HCT116 (cell line): ENCODE measurements around the gene FAM135A. TPM values are rescaled to one million over a fixed set of nuclear protein-coding genes. Genes with fewer than 3 reads are reported as not detected.
A peak's percentile ranks its signal among the peaks of the same experiment; 100 is the strongest.

ENCODE experiments used
- ATAC-seq: fragments of 200-7000 bp; cut with Tn5 transposase; 2 replicates; pipeline ENCODE4 v1.9.1; 2020; ENCODE audit warnings: mild to moderate bottlenecking, moderate library complexity
- BruUV-seq: library from RNA; stranded (reverse); fragments of 400-500 nt; replicated peaks from 2 replicates; lab custom pipeline; 2021; lab: Mats Ljungman, UMichigan
- CTCF ChIA-PET: fragments of 300-600 bp; sonication (Branson Sonifier 250); formaldehyde crosslinking; loops from one replicate; lab custom pipeline; 2021; ENCODE audit warnings: antibody characterized with exemption; lab: Charles Lee
- POLR2A ChIA-PET: fragments of 300-600, 350-600 bp; sonication (Branson Sonifier 250); formaldehyde crosslinking; loops from one replicate; lab custom pipeline; 2021; ENCODE audit warnings: antibody characterized with exemption; lab: Charles Lee
- RAD21 ChIA-PET, 2 experiments: fragments of 300-600 bp; sonication (Branson Sonifier 250); formaldehyde crosslinking; loops; one replicate each; lab custom pipeline; 2023; ENCODE audit warnings: low total read pairs in 2 of 2; ENCODE audit not compliant: uncharacterized antibody in 2 of 2, unreplicated experiment in 2 of 2, low non-redundant PET in 1 of 2; lab: Charles Lee
- DNase-seq: peaks from one replicate; pipeline ENCODE4 v3.0.0-alpha.2; 2010; ENCODE audit warnings: low read depth, low spot score
- H2AFZ ChIP-seq: fragments of 200-600 bp; shearing (Covaris generic), sonication (generic); 2 replicates; pipeline ENCODE4 v1.6.1; 2017; ENCODE audit warnings: low read depth, mixed run types, mixed read lengths, antibody characterized with exemption, low read length; ENCODE audit not compliant: poor library complexity, severe bottlenecking
- H3K27ac ChIP-seq: 2 replicates; pipeline ENCODE4 v1.5.1; 2012; ENCODE audit warnings: low read depth, low read length
- H3K27me3 ChIP-seq: fragments of 200-600 bp; sonication (generic); 2 replicates; pipeline ENCODE4 v1.6.1; 2016; ENCODE audit warnings: mixed run types, low read length, mixed read lengths; ENCODE audit not compliant: insufficient read depth
- H3K36me3 ChIP-seq, 2 experiments: fragments of 200-500 bp in 1 of 2; fragments of 200-600 bp in 1 of 2; sonication (Bioruptor generic) in 1 of 2; sonication (generic) in 1 of 2; 2 replicates each; pipeline versions ENCODE4 v1.5.1 to v1.6.1; 2014 to 2016; ENCODE audit warnings: low read length in 2 of 2, inconsistent platforms in 1 of 2, mixed read lengths in 1 of 2, mixed run types in 1 of 2; ENCODE audit not compliant: insufficient read depth in 2 of 2, control insufficient read depth in 1 of 2
- H3K4me1 ChIP-seq, 2 experiments: fragments of 200-600 bp in 1 of 2; sonication (generic) in 1 of 2; 2 replicates each; pipeline versions ENCODE4 v1.5.1 to v1.6.1; 2012 to 2017; ENCODE audit warnings: low read length in 2 of 2, inconsistent platforms in 1 of 2, mild to moderate bottlenecking in 1 of 2, mixed read lengths in 1 of 2, mixed run types in 1 of 2, moderate library complexity in 1 of 2; ENCODE audit not compliant: insufficient read depth in 2 of 2, control insufficient read depth in 1 of 2
- H3K4me2 ChIP-seq: fragments of 200-600 bp; sonication (generic); 2 replicates; pipeline ENCODE4 v1.6.1; 2017; ENCODE audit warnings: mixed run types, low read length, mixed read lengths
- H3K4me3 ChIP-seq, 2 experiments: fragments of 200-600 bp in 1 of 2; sonication (generic) in 1 of 2; replicated peaks in 1 of 2; 2 replicates each; pipeline ENCODE4 v1.5.1; 2011 to 2016; ENCODE audit warnings: low read length in 2 of 2, control low read depth in 1 of 2, low read depth in 1 of 2, mild to moderate bottlenecking in 1 of 2, mixed read lengths in 1 of 2, mixed run types in 1 of 2
- H3K79me2 ChIP-seq: fragments of 200-600 bp; sonication (generic); 2 replicates; pipeline ENCODE4 v1.6.1; 2017; ENCODE audit warnings: mild to moderate bottlenecking, mixed run types, low read length, moderate library complexity, mixed read lengths; ENCODE audit not compliant: insufficient read depth
- H3K9ac ChIP-seq: fragments of 200-600 bp; sonication (generic); 2 replicates; pipeline ENCODE4 v1.6.1; 2016; ENCODE audit warnings: low read length, mixed read lengths
- H3K9me2 ChIP-seq: fragments of 200-600 bp; sonication (generic), shearing (Covaris generic); 2 replicates; pipeline ENCODE4 v1.6.1; 2017; ENCODE audit warnings: mixed run types, mild to moderate bottlenecking, moderate library complexity; ENCODE audit not compliant: insufficient read depth
- H3K9me3 ChIP-seq, 2 experiments: fragments of 200-500 bp in 1 of 2; fragments of 200-600 bp in 1 of 2; sonication (Bioruptor generic) in 1 of 2; sonication (generic) in 1 of 2; 2 replicates each; pipeline ENCODE4 v1.6.1; 2014 to 2017; ENCODE audit warnings: low read length in 2 of 2, mixed read lengths in 2 of 2, inconsistent platforms in 1 of 2, low read depth in 1 of 2, mild to moderate bottlenecking in 1 of 2, mixed run types in 1 of 2, moderate library complexity in 1 of 2; ENCODE audit not compliant: control insufficient read depth in 1 of 2, insufficient read depth in 1 of 2
- H4K20me1 ChIP-seq: fragments of 200-600 bp; sonication (generic), shearing (Covaris generic); 2 replicates; pipeline ENCODE4 v1.6.1; 2017; ENCODE audit warnings: mixed run types, mild to moderate bottlenecking, moderate library complexity; ENCODE audit not compliant: insufficient read depth
- ATF3 ChIP-seq: IDR thresholded peaks from 2 replicates; pipeline ENCODE4 v1.6.1; 2012
- CTCF ChIP-seq, 3 experiments: fragments of 200-600 bp in 1 of 3; sonication (generic) in 1 of 3; IDR thresholded peaks in 2 of 3; conservative IDR thresholded peaks in 1 of 3; 2 replicates each; pipeline ENCODE4 v1.5.1; 2012 to 2017; ENCODE audit warnings: low read depth in 2 of 3, low read length in 2 of 3, antibody characterized with exemption in 1 of 3, borderline replicate concordance in 1 of 3, control low read depth in 1 of 3, mild to moderate bottlenecking in 1 of 3, mixed read lengths in 1 of 3, mixed run types in 1 of 3, moderate library complexity in 1 of 3; ENCODE audit not compliant: insufficient read depth in 1 of 3
- EGR1 ChIP-seq: IDR thresholded peaks from 2 replicates; pipeline ENCODE4 v1.6.1; 2012; ENCODE audit warnings: low read depth
- ELF1 ChIP-seq: IDR thresholded peaks from 2 replicates; pipeline ENCODE4 v1.6.1; 2012; ENCODE audit warnings: low read depth, borderline replicate concordance
- EZH2 ChIP-seq: fragments of 200-600 bp; sonication (generic); IDR thresholded peaks from 2 replicates; pipeline ENCODE4 v1.6.1; 2017; ENCODE audit warnings: antibody characterized with exemption, mixed run types
- EZH2phosphoT487 ChIP-seq: fragments of 200-600 bp; IDR thresholded peaks from 2 replicates; pipeline ENCODE4 v1.6.1; 2018; ENCODE audit warnings: antibody characterized with exemption, borderline replicate concordance
- FOSL1 ChIP-seq: IDR thresholded peaks from 2 replicates; pipeline ENCODE4 v1.6.1; 2012; ENCODE audit warnings: low read depth
- JUND ChIP-seq: IDR thresholded peaks from 2 replicates; pipeline ENCODE4 v1.6.1; 2012
- MAX ChIP-seq: IDR thresholded peaks from 2 replicates; pipeline ENCODE4 v1.6.1; 2012
- POLR2A ChIP-seq: IDR thresholded peaks from 2 replicates; pipeline ENCODE4 v1.7.0; 2011; ENCODE audit warnings: borderline replicate concordance; ENCODE audit not compliant: insufficient read depth, insufficient read length; ENCODE audit errors: extremely low read depth
- POLR2AphosphoS5 ChIP-seq: IDR thresholded peaks from 2 replicates; pipeline ENCODE4 v1.6.1; 2011; ENCODE audit warnings: mild to moderate bottlenecking, low read depth, low read length, moderate library complexity
- RAD21 ChIP-seq: IDR thresholded peaks from 2 replicates; pipeline ENCODE4 v1.6.1; 2012; ENCODE audit warnings: low read depth, mild to moderate bottlenecking
- REST ChIP-seq: IDR thresholded peaks from 2 replicates; pipeline ENCODE4 v1.6.1; 2012; ENCODE audit warnings: low read depth
- SIN3A ChIP-seq: IDR thresholded peaks from 2 replicates; pipeline ENCODE4 v1.6.1; 2012; ENCODE audit warnings: low read depth
- SP1 ChIP-seq: IDR thresholded peaks from 2 replicates; pipeline ENCODE4 v1.6.1; 2012; ENCODE audit warnings: low read depth
- SRF ChIP-seq: IDR thresholded peaks from 2 replicates; pipeline ENCODE4 v1.6.1; 2012; ENCODE audit warnings: low read depth
- TCF7L2 ChIP-seq: IDR thresholded peaks from 2 replicates; pipeline ENCODE4 v1.7.0; 2011; ENCODE audit warnings: borderline replicate concordance, inconsistent platforms; ENCODE audit not compliant: insufficient read depth, insufficient read length; ENCODE audit errors: extremely low read depth
- YY1 ChIP-seq: IDR thresholded peaks from 2 replicates; pipeline ENCODE4 v1.6.1; 2011; ENCODE audit warnings: low read length, low read depth, moderate library complexity, mild to moderate bottlenecking; ENCODE audit not compliant: insufficient replicate concordance; ENCODE audit errors: extremely low read depth
- ZBTB33 ChIP-seq: IDR thresholded peaks from 2 replicates; pipeline ENCODE4 v1.6.1; 2011; ENCODE audit warnings: mild to moderate bottlenecking, low read length, moderate library complexity; ENCODE audit not compliant: insufficient replicate concordance; ENCODE audit errors: extremely low read depth
- ZFX ChIP-seq: fragments of 450-650 bp; IDR thresholded peaks from 2 replicates; pipeline ENCODE4 v1.6.1; 2017
- ZNF274 ChIP-seq: fragments of 200-500 bp; sonication (Bioruptor generic); IDR thresholded peaks from 2 replicates; pipeline ENCODE4 v1.6.1; 2014; ENCODE audit warnings: mild to moderate bottlenecking, low read depth, low read length, inconsistent platforms
- intact Hi-C: fragments of 100-400 bp; cut with micrococcal nuclease; formaldehyde crosslinking; loops from 2 replicates; pipeline ENCODE4 v1.10.0; 2022
- total RNA-seq: library from RNA; stranded (reverse); gene quantifications from one replicate; pipeline ENCODE4 v1.2.1, GENCODE V29; 2021; ENCODE audit not compliant: unreplicated experiment

Gene FAM135A
- total RNA-seq, 1 experiment from 2014 or later: 20.8 TPM

- intact Hi-C loops: no loop called here
- Histone ChIP-seq H3K4me2 (peak overlapping the region; percentile 58), H3K27ac (no peak overlapping the region), H3K9ac (no peak overlapping the region), H3K9me2 (no peaks in the 10 kb centered on the region), H3K79me2 (no peaks in the 10 kb centered on the region), H3K4me3 (0 out of 4 replicates have a peak overlapping the region, but pooled peaks of 1 of the 2 experiments have one; percentile 10), H3K4me1 (peaks cover 0 to 19% of the 10 kb centered on the region in 2 experiments; a peak in 2 of 4 replicates), H3K27me3 (peaks cover 10% of the 10 kb centered on the region), H4K20me1 (no peaks in the 10 kb centered on the region), H3K36me3 (no peaks in the 10 kb centered on the region), H2AFZ (peak overlapping the region; percentile 92), H3K9me3 (no peaks in the 10 kb centered on the region)
- peak; percentile 56; the same call in 1 of the 2 replicates for ATAC-seq
- no TSS peak for BruUV-seq
- ChIA-PET POLR2A (no interaction called here), CTCF (interaction anchor here (1.9 kb wide), 1 partner anchor 65 kb away, joined by 9 read pairs; no protein-coding TSS in a partner anchor), RAD21 (no interaction called here)
- DNase-seq: no peak
- TF ChIP-seq SIN3A (no peak), SP1 (peak; percentile 19; the same call in 1 of the 2 replicates), POLR2AphosphoS5 (no peak), ATF3 (no peak), YY1 (no peak), RAD21 (no peak), ELF1 (no peak), POLR2A (no peak), EZH2phosphoT487 (no peak), MAX (peak; percentile 23; the same call in 1 of the 2 replicates), ZBTB33 (no peak), TCF7L2 (no peak), EGR1 (no peak), FOSL1 (peak; percentile 57), SRF (no peak), REST (no peak), ZNF274 (no peak), JUND (peak; percentile 42), ZFX (no peak), EZH2 (no peak), CTCF (IDR thresholded peaks at IDR 0.05 in 2 of 3, conservative IDR thresholded peaks at IDR 0.05 in 1 of 3; ENCODE audit: borderline replicate concordance in 1 of 3, insufficient read depth in 1 of 3, low read depth in 2 of 3, low read length in 2 of 3) (no peak)
These were observed 38.1 kb upstream of the FAM135A start for GRCh38 chr6:70375166-70375565.
